ENCODE measurements around the gene MYO1F. TPM values are rescaled to one million over a fixed set of nuclear protein-coding genes. Genes with fewer than 3 reads are reported as not detected.

The MYO1F gene
- polyA plus RNA-seq, 1 experiment: 0.29 TPM

- CTCF ChIA-PET: no interaction called here
- Histone ChIP-seq H3K36me3 (ENCODE audit: control insufficient read depth, insufficient read depth, low read length) (no peaks in the 10 kb centered on the region), H3K4me3 (ENCODE audit: low read depth, low read length) (no peak overlapping the region), H3K27me3 (ENCODE audit: control insufficient read depth, insufficient read depth, low read length) (no peaks in the 10 kb centered on the region)
- TF ChIP-seq CTCF (IDR thresholded peaks at IDR 0.05; ENCODE audit: insufficient read depth, low read depth, low read length): no peak
- no peak for DNase-seq (ENCODE audit: low read depth)
- POLR2A ChIA-PET: no interaction called here
Measured at GRCh38 chr19:8498295-8498694, 78.9 kb downstream of the MYO1F start.

GRCh38 chr19:8494158-8494557 lies 83.1 kb downstream of the MYO1F start:
- ChIA-PET CTCF (interaction anchor here (1.3 to 1.6 kb wide), 2 partner anchors 8 to 86 kb away, joined by 3 to 5 read pairs; no protein-coding TSS in a partner anchor), POLR2A (no interaction called here)
- TF ChIP-seq CTCF (IDR thresholded peaks at IDR 0.05; ENCODE audit: insufficient read depth, low read depth, low read length): no peak
- Histone ChIP-seq H3K4me3 (ENCODE audit: low read depth, low read length) (no peak overlapping the region), H3K27me3 (ENCODE audit: control insufficient read depth, insufficient read depth, low read length) (no peaks in the 10 kb centered on the region), H3K36me3 (ENCODE audit: control insufficient read depth, insufficient read depth, low read length) (no peaks in the 10 kb centered on the region; the same call in none of the 2 replicates)
- DNase-seq (ENCODE audit: low read depth): no peak

- DNase-seq (ENCODE audit: low read depth): no peak
- no peak overlapping the region for H3K4me3 ChIP-seq (ENCODE audit: low read depth, low read length)
- ChIA-PET POLR2A (no interaction called here), CTCF (interaction anchor here (0.6 to 1.3 kb wide), 3 partner anchors 18 to 143 kb away, joined by 3 to 6 read pairs (median 3); no protein-coding TSS in a partner anchor)
- H3K36me3 ChIP-seq (ENCODE audit: control insufficient read depth, insufficient read depth, low read length): peaks cover 17% of the 10 kb centered on the region
- no peak for TF ChIP-seq CTCF (IDR thresholded peaks at IDR 0.05; ENCODE audit: insufficient read depth, low read depth, low read length)
- H3K27me3 ChIP-seq (ENCODE audit: control insufficient read depth, insufficient read depth, low read length): no peaks in the 10 kb centered on the region
Measured at GRCh38 chr19:8491574-8491973, 85.7 kb downstream of the MYO1F start.

GRCh38 chr19:8490873-8491272 lies 86.4 kb downstream of the MYO1F start:
- H3K36me3 ChIP-seq (ENCODE audit: control insufficient read depth, insufficient read depth, low read length): peaks cover 22% of the 10 kb centered on the region
- ChIA-PET POLR2A (no interaction called here), CTCF (interaction anchor here (0.6 to 1.3 kb wide), 2 partner anchors 143 to 489 kb away, joined by 3 read pairs; no protein-coding TSS in a partner anchor)
- no peak overlapping the region for H3K4me3 ChIP-seq (ENCODE audit: low read depth, low read length)
- no peaks in the 10 kb centered on the region for H3K27me3 ChIP-seq (ENCODE audit: control insufficient read depth, insufficient read depth, low read length)
- no peak for TF ChIP-seq CTCF (IDR thresholded peaks at IDR 0.05; ENCODE audit: insufficient read depth, low read depth, low read length)
- no peak for DNase-seq (ENCODE audit: low read depth)

GRCh38 chr19:8490395-8490760 lies 86.9 kb downstream of the MYO1F start:
- no peak for TF ChIP-seq CTCF (IDR thresholded peaks at IDR 0.05; ENCODE audit: insufficient read depth, low read depth, low read length)
- H3K4me3 ChIP-seq (ENCODE audit: low read depth, low read length): no peak overlapping the region
- no peaks in the 10 kb centered on the region for H3K27me3 ChIP-seq (ENCODE audit: control insufficient read depth, insufficient read depth, low read length)
- ChIA-PET CTCF (interaction anchor here (0.6 to 1.3 kb wide), 2 partner anchors 142 to 488 kb away, joined by 3 read pairs; no protein-coding TSS in a partner anchor), POLR2A (no interaction called here)
- peaks cover 27% of the 10 kb centered on the region for H3K36me3 ChIP-seq (ENCODE audit: control insufficient read depth, insufficient read depth, low read length)
- DNase-seq (ENCODE audit: low read depth): no peak

Data from BJ (cell line).